Hepatocyte (in vitro differentiated cells): ENCODE results near the gene GPRIN2.

Experiments
- EZH2 ChIP-seq: fragments of 200-600 bp; sonication (generic); IDR thresholded peaks from 2 replicates; pipeline ENCODE4 v1.6.1; 2016; ENCODE audit warnings: antibody characterized with exemption, mild to moderate bottlenecking, borderline replicate concordance
- EZH2phosphoT487 ChIP-seq: fragments of 200-600 bp; sonication (generic); IDR thresholded peaks from one replicate; pipeline ENCODE4 v1.6.1; 2018; ENCODE audit warnings: antibody characterized with exemption, mild to moderate bottlenecking, low read depth, moderate library complexity; ENCODE audit not compliant: unreplicated experiment, severe bottlenecking
- TF ChIP-seq, protein P1 (sequence below): fragments of 200-600 bp; sonication (generic); IDR thresholded peaks from 2 replicates; pipeline ENCODE4 v1.5.1; 2016; ENCODE audit warnings: antibody characterized with exemption, mild to moderate bottlenecking; ENCODE audit not compliant: poor library complexity

DNA sequence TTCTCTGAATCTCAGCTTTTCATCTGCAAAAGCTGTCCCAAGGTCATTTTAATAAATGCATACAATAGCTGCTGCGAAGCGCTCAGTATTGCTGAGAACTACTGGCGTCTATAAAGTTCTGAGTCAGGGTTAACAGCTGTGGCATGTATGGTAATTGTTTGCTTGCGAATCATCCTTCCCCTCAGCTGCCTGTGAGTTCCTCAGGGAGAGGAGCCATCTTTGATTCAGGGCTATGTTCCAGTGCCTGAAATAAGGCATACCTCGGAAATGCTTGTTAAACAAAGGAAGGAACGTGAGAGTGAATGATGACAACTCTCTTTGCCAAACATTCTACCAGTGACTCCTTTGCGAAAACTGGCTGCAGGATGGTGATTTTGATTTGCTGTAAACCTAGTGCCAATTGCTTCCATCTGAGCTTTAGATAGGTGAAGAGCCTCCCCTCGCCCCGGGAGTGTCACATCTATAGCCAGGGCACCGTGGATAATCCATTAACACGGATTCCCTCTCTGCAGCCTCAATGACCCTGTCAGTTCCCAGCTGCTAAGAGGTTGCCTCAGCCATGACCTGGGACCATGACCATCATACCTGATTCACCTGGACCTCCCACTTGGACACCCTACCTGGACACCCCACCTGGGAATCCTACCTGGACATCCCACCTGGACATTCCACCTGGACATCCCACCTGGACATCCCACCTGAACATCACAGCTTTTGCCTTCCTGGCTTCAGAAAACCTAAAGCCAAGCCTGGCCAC is 39.6 kb downstream of the GPRIN2 start:
- TF ChIP-seq, protein P1, sequence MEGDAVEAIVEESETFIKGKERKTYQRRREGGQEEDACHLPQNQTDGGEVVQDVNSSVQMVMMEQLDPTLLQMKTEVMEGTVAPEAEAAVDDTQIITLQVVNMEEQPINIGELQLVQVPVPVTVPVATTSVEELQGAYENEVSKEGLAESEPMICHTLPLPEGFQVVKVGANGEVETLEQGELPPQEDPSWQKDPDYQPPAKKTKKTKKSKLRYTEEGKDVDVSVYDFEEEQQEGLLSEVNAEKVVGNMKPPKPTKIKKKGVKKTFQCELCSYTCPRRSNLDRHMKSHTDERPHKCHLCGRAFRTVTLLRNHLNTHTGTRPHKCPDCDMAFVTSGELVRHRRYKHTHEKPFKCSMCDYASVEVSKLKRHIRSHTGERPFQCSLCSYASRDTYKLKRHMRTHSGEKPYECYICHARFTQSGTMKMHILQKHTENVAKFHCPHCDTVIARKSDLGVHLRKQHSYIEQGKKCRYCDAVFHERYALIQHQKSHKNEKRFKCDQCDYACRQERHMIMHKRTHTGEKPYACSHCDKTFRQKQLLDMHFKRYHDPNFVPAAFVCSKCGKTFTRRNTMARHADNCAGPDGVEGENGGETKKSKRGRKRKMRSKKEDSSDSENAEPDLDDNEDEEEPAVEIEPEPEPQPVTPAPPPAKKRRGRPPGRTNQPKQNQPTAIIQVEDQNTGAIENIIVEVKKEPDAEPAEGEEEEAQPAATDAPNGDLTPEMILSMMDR: no peak
- TF ChIP-seq EZH2 (no peak), EZH2phosphoT487 (no peak)
